GM19025 (cell line): Measurements from ENCODE around the gene KCTD7.
"Not testable (repeated sequence)": the region's sequence is repeated elsewhere in the genome, so short reads cannot be mapped to it uniquely, and the experiment has no call there.

Experiments used
- ATAC-seq: cut with Tn5 transposase; IDR thresholded peaks from one replicate; pipeline ENCODE4 v1.9.1; 2021; ENCODE audit warnings: mild to moderate bottlenecking, low read depth, moderate library complexity; ENCODE audit not compliant: unreplicated experiment

The KCTD7 gene

GRCh38 chr7:66651026-66651425 lies 22.3 kb downstream of the KCTD7 start:
- not testable (repeated sequence) for ATAC-seq

- ATAC-seq: not testable (repeated sequence)
Measured at GRCh38 chr7:66653719-66654274, 25.1 kb downstream of the KCTD7 start.

DNA sequence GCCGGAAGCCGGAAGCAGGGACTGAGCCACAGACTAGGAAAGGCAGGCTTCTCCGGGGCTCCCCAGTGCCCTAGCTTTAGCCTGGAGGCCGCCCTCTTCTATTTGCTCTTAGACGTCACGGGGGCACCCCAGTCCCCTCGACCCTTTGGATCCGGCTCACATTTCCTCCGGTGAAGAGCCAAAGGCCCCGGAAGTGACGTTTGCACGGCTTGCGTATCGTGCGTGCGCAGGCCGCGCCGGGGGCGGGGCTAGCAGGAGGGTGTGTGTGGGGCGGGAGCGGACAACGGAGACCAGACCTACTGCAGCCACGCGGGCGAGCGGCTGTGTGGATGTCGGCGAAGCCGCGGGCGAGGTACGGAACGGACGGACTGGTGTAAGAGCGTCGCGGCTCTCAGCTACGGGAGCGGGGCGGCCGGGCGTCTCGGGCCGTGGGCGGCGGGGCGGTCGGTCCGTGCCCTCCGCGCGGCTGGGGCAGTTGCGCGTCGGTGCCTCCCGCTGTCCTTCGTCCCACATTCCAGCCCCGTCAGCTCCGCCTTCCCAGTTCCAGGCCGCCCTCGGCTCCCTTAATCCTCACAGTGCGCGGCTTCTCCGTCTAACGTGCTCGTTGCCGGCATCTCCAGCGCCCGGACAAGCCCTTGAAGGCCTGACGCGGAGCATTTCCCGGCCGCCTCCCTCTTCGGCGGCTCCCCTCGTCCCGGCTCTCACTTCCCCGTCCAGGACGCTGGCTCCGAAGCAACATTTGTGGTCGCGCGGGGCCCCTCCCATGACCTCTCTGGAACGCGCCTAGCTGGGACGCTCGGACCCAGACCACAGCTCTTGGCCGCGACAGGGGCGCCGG lies 25.8 kb downstream of the KCTD7 start:
- ATAC-seq: peak; percentile 86

DNA sequence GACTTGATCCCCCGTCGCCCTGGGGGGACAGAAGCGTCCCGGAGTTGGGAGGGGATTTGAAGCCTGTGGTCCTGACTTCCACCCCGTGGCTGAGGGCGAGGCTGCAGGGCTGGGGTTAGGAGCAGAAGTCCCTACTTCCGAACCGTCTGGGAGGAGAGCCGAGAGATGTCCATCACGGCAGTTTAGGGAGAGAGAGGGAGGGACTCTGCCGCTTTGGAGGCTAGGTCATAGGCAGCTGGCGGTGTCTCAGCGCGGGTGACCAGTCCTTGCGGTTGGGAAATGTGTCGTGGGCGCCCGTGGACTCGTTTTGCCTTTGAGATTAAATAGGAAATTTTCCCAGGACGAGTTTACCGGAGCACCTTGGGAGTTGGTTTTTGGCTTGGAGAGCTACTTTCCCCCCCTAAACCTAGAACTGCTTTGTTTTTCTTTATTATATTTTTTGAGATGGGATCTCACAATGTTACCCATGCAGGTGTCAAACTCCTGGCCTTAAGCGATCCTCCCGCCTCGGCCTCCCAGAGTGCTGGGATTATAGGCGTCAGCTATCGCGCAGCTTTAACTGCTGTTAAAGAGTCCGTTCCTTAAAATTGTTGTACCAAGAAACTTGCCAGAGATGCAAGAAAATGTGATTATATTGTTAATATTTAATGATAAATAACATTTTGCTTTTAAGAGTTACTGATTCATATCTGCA lies 26.6 kb downstream of the KCTD7 start:
- ATAC-seq: not testable (repeated sequence)

- not testable (repeated sequence) for ATAC-seq
Measured at GRCh38 chr7:66655826-66656485, 27.3 kb downstream of the KCTD7 start.

- no peak for ATAC-seq
Measured at GRCh38 chr7:66657798-66658197, 29.1 kb downstream of the KCTD7 start.

DNA sequence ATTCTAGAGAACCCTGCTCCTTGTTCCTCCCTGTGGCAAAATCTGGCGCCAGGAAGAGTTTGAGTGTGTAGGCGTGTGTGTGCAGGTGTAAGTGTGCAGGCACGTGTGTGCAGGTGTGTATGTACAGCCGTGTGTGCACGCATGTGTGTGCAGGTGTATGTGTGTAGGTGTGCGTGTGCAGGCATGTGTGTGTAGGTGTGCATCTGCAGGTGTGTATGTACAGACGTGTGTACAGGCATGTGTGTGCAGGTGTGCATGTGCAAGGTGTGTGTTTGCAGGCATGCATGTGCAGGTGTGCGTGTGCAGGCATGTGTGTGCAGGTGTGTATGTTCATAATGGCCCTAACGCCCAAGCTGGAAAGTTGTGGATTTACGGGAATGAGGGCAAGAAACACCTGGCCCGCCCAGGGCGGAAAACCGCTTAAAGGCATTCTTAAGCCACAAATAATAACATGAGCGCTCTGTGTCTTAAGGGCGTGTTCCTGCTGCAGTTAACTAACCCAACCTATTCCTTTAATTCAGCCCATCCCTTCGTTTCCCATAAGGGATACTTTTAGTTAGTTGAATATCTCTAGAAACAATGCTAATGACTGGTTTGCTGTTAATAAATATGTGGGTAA lies 34.1 kb downstream of the KCTD7 start:
- ATAC-seq: no peak

GRCh38 chr7:66664590-66665293 lies 36.1 kb downstream of the KCTD7 start:
- no peak for ATAC-seq

GRCh38 chr7:66666313-66666952 lies 37.8 kb downstream of the KCTD7 start:
- ATAC-seq: no peak

DNA sequence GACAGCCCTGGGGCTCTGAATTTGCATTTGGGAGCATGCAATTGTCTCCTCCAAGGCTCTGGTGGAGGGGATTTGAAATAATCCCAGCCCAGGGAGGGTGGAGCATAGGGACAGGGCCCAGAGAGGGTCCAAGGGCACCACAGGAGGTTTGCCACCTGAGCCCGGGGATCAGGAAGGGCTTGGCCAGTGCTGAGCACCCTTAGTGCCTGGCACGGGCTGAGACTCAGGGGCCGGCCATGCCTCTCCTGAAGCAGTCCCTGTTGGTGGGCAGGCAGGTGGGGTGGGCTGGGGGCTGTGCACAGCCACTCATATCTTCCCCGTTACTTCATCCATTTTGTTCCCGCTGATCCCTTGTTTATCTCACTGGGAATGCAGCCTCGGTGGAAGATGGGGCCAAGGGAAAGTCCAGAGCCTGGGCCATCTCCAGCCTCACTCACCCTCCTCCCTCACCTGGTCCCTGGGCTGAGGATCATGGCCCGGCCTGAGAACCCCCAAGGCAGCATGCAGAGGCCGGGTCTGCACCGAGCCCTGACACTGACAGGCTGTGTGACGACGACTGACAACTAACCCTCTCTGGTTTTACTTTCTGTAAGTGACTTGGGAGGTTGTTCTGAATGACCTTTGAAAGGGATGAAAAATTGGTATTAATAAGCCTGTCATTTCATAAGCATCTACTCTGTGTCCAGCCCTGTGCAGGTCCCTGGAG lies 38.5 kb downstream of the KCTD7 start:
- ATAC-seq: no peak

- ATAC-seq: no peak
Measured at GRCh38 chr7:66668112-66668511, 39.4 kb downstream of the KCTD7 start.

GRCh38 chr7:66668677-66669076 lies 40.0 kb downstream of the KCTD7 start:
- ATAC-seq: no peak

GRCh38 chr7:66669088-66669487 lies 40.4 kb downstream of the KCTD7 start:
- no peak for ATAC-seq

DNA sequence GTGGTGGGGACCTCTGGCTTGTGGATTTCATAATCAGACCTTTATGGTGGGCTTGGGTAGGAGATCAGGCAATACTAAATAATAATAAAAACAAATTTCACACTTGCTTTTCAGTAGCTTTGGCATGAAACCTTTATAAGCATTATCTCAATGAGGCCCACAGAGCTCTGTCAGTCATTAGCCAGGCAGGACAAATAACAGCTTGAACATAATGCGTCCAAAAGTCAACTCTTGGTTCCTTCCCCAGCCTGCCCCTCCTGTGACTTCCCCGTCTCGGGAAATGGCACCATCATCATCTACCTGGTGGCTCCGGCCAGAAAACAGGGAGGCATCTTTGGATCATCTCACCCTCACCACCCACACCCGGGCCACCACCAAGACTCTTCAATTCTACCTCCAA lies 40.8 kb downstream of the KCTD7 start:
- ATAC-seq: no peak

GRCh38 chr7:66671034-66671433 lies 42.4 kb downstream of the KCTD7 start:
- ATAC-seq: no peak

GRCh38 chr7:66671486-66671885 lies 42.8 kb downstream of the KCTD7 start:
- ATAC-seq: not testable (repeated sequence)

- not testable (repeated sequence) for ATAC-seq
Measured at GRCh38 chr7:66672432-66673123, 43.9 kb downstream of the KCTD7 start.

- not testable (repeated sequence) for ATAC-seq
Measured at GRCh38 chr7:66673124-66673640, 44.5 kb downstream of the KCTD7 start.
